Endometrial microvascular endothelial cells (primary cell): ENCODE results near the gene SEMA6D. TPM values are rescaled to one million over a fixed set of nuclear protein-coding genes. Genes with fewer than 3 reads are reported as not detected.
"Not testable (repeated sequence)": the region's sequence is repeated elsewhere in the genome, so short reads cannot be mapped to it uniquely, and the experiment has no call there.

ENCODE experiments used
- in situ Hi-C: cut with HindIII; loops from 2 replicates; pipeline ENCODE4 v1.10.0; 2017; ENCODE audit warnings: low sequenced_read_pairs, low pct_unique_long_range_greater_than_20kb; ENCODE audit errors: inconsistent ontology term
- total RNA-seq: library from RNA; depleted of rRNA; stranded (reverse); fragments of >200 nt; gene quantifications from one replicate; pipeline ENCODE4 v1.2.3, GENCODE V29; 2015; ENCODE audit errors: inconsistent ontology term

The SEMA6D gene
- total RNA-seq, 1 donor from 2014 or later, result 2.7 TPM

GRCh38 chr15:47738144-47738825 is 21.0 kb downstream of the SEMA6D start:
- in situ Hi-C loops, result not testable (repeated sequence)

GRCh38 chr15:47741082-47741481 is 23.8 kb downstream of the SEMA6D start:
- in situ Hi-C loops, result no loop called here

GRCh38 chr15:47741907-47742306 is 24.6 kb downstream of the SEMA6D start:
- in situ Hi-C loops, result no loop called here

GRCh38 chr15:47742334-47742733 is 25.0 kb downstream of the SEMA6D start:
- in situ Hi-C loops, result no loop called here

GRCh38 chr15:47742742-47743141 is 25.4 kb downstream of the SEMA6D start:
- in situ Hi-C loops, result no loop called here

GRCh38 chr15:47743385-47743784 is 26.1 kb downstream of the SEMA6D start:
- in situ Hi-C loops, result no loop called here

GRCh38 chr15:47743886-47744285 is 26.6 kb downstream of the SEMA6D start:
- in situ Hi-C loops, result no loop called here

GRCh38 chr15:47744496-47744895 is 27.2 kb downstream of the SEMA6D start:
- in situ Hi-C loops, result no loop called here

GRCh38 chr15:47744973-47745372 is 27.7 kb downstream of the SEMA6D start:
- in situ Hi-C loops, result no loop called here

GRCh38 chr15:47746516-47746915 is 29.2 kb downstream of the SEMA6D start:
- in situ Hi-C loops, result no loop called here

GRCh38 chr15:47750030-47750739 is 32.9 kb downstream of the SEMA6D start:
- in situ Hi-C loops, result no loop called here

GRCh38 chr15:47750740-47751262 is 33.5 kb downstream of the SEMA6D start:
- in situ Hi-C loops, result no loop called here

GRCh38 chr15:47753591-47753990 is 36.3 kb downstream of the SEMA6D start:
- in situ Hi-C loops, result no loop called here

GRCh38 chr15:47754312-47754711 is 37.0 kb downstream of the SEMA6D start:
- in situ Hi-C loops, result no loop called here

GRCh38 chr15:47755941-47756340 is 38.6 kb downstream of the SEMA6D start:
- in situ Hi-C loops, result no loop called here

GRCh38 chr15:47756872-47757271 is 39.6 kb downstream of the SEMA6D start:
- in situ Hi-C loops, result no loop called here

- in situ Hi-C loops, result no loop called here
Measured at GRCh38 chr15:47757331-47757730, 40.0 kb downstream of the SEMA6D start.

- in situ Hi-C loops, result no loop called here
Measured at GRCh38 chr15:47762621-47763020, 45.3 kb downstream of the SEMA6D start.

- in situ Hi-C loops, result no loop called here
Measured at GRCh38 chr15:47764666-47765065, 47.4 kb downstream of the SEMA6D start.

- in situ Hi-C loops, result no loop called here
Measured at GRCh38 chr15:47766406-47766805, 49.1 kb downstream of the SEMA6D start.
